ENCODE results near the gene ACBD4. TPM values are rescaled to one million over a fixed set of nuclear protein-coding genes. Genes with fewer than 3 reads are reported as not detected.
A peak's percentile ranks its signal among the peaks of the same experiment; 100 is the strongest.

Gene ACBD4
- total RNA-seq, 2 donors from 2014 or later, result 20.8 to 21.1 TPM

GRCh38 chr17:45146890-45147580 lies 11.5 kb downstream of the ACBD4 start:
- ATAC-seq (peak; percentile 1), DNase-seq (peak in 3 of 4 donors; percentile 67 to 76 (median 73))
- TF ChIP-seq POLR2A (IDR thresholded peaks at IDR 0.05) (no peak), CTCF (IDR thresholded peaks at IDR 0.05) (no peak)
- H3K4me3 ChIP-seq, result peak overlapping the region; percentile 14 to 74
- no peaks in the 10 kb centered on the region for H3K9me3 ChIP-seq
- H3K27ac ChIP-seq, result peak overlapping the region; percentile 85 to 99 (median 98)
- H3K27me3 ChIP-seq, result no peaks in the 10 kb centered on the region
- peaks cover 54% of the 10 kb centered on the region for H3K4me1 ChIP-seq
- no peaks in the 10 kb centered on the region for H3K36me3 ChIP-seq (replicated peaks in 1 of 2; ENCODE audit: insufficient read depth in 1 of 2, low read depth in 2 of 2)
- WGBS, 2 donors, result 7 to 13% methylated on average over 17 to 29 of the region's 29 CpGs
- intact Hi-C loops (cut with DNase I), result no loop called here

- H3K27ac ChIP-seq, result peak overlapping the region; percentile 85 to 99 (median 98)
- H3K36me3 ChIP-seq (replicated peaks in 1 of 2; ENCODE audit: insufficient read depth in 1 of 2, low read depth in 2 of 2), result no peaks in the 10 kb centered on the region
- H3K9me3 ChIP-seq, result no peaks in the 10 kb centered on the region
- TF ChIP-seq CTCF (IDR thresholded peaks at IDR 0.05) (peak in 4 of 7 experiments; percentile 15 to 27 (median 20)), POLR2A (IDR thresholded peaks at IDR 0.05) (no peak)
- H3K4me1 ChIP-seq, result peaks cover 61% of the 10 kb centered on the region
- no peaks in the 10 kb centered on the region for H3K27me3 ChIP-seq
- peak overlapping the region; percentile 14 to 74 for H3K4me3 ChIP-seq
- peak; percentile 74 to 87 (median 80) for DNase-seq
- ATAC-seq, result peak; percentile 43
- WGBS, 2 donors, result 0 to 1% methylated on average over 31 to 38 of the region's 38 CpGs
- intact Hi-C loops (cut with DNase I), result no loop called here
Measured at GRCh38 chr17:45147581-45148182, 12.2 kb downstream of the ACBD4 start.

DNA sequence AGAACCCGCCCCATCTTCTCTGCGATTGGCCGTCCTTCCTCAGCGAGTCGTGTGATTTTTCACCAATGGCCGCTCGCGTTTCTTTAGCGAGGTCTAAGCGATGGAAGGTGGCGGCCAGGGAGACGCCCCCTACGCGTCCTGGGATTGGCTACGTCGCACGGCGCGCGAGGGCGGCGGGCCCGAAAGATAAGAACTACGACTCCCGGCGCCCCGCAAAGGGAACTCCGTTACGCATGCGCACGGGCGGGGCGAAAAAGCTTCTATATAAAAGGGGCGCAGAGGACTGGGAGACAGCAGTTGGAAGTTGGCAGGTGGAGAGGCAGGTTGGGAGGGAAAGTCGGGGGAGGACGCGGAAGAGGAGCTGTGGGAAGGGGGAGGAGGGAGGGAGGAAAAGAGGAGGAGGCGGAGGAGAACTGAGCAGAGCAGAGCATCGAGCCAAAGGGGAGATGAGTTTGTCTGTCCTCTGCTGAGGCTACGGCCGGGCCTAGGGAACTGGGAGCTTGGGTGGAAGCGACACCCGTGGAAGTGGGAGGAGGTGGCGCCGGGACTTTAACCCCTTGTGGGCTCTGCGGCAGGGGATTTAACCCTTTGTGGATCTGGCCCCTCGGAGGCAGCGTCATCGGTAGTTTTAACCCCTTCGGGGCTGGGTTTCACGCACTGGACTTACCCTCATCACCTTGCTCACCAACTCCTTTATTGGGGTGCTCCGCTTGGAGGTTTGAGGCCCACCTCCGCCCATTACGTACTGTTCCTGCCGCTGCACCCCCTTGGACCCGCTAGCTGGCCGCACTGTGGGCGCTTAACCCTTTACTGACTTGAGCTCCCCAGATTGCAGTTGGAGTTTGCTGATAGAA lies 12.9 kb downstream of the ACBD4 start, which contains the start of gene HEXIM1:
HEXIM1 (plus strand) TSS at position 293 of the 854 bp plus-strand sequence. CDS start 716 bp downstream, outside the sequence.
- 0 to 1% methylated on average over 58 of the region's 58 CpGs for WGBS, 2 donors
- intact Hi-C loops (cut with DNase I), result no loop called here

More for the DNA sequence above, 12.9 kb downstream of the ACBD4 start, which contains the start of gene HEXIM1:
- no peaks in the 10 kb centered on the region for H3K9me3 ChIP-seq
- DNase-seq, result peak; percentile 99 to 100 (median 99)
- peak within 1 kb of the TSS; percentile 47 to 74 for H3K4me3 ChIP-seq
- H3K4me1 ChIP-seq, result peaks cover 63% of the 10 kb centered on the region
- no peaks in the 10 kb centered on the region for H3K36me3 ChIP-seq (replicated peaks in 1 of 2; ENCODE audit: insufficient read depth in 1 of 2, low read depth in 2 of 2)
- peak within 1 kb of the TSS; percentile 85 to 99 (median 98) for H3K27ac ChIP-seq
- H3K27me3 ChIP-seq, result no peaks in the 10 kb centered on the region
- TF ChIP-seq POLR2A (IDR thresholded peaks at IDR 0.05), result peak; percentile 99 to 100 (median 100)
- TF ChIP-seq CTCF (IDR thresholded peaks at IDR 0.05), result peak in 1 of 7 experiments; percentile 15
- peak; percentile 84 for ATAC-seq

All from body of pancreas (tissue), 4 donors.